HepG2 (cell line): ENCODE measurements around the gene NOL4L. TPM values are rescaled to one million over a fixed set of nuclear protein-coding genes. Genes with fewer than 3 reads are reported as not detected.

ENCODE experiments used
- ATAC-seq: fragments of 200-7000 bp; cut with Tn5 transposase; 3 replicates; pipeline ENCODE4 v1.9.1; 2020; ENCODE audit warnings: mild to moderate bottlenecking, moderate library complexity
- BruUV-seq: library from RNA; stranded (reverse); fragments of 400-500 nt; replicated peaks from 2 replicates; lab custom pipeline; 2021; lab: Mats Ljungman, UMichigan
- CTCF ChIA-PET: fragments of 300-600 bp; formaldehyde crosslinking; extraction: SDS; loops from one replicate; lab custom pipeline; 2021; ENCODE audit warnings: low total read pairs, inconsistent platforms, low intra/inter-chr PET ratio; lab: Yijun Ruan, JAX
- POLR2A ChIA-PET: fragments of 350-600 bp; sonication (Branson Sonifier 250); formaldehyde crosslinking; loops from one replicate; lab custom pipeline; 2020; ENCODE audit warnings: antibody characterized with exemption, inconsistent platforms; lab: Yijun Ruan, JAX
- DNase-seq: peaks from one replicate; pipeline ENCODE4 v3.0.0-alpha.2; 2015; ENCODE audit warnings: low spot score
- FAIRE-seq: peaks from 3 replicates; lab custom pipeline; 2011; peaks lifted over from hg19 to GRCh38; lab: Jason Lieb, UNC
- H2AFZ ChIP-seq: one replicate; pipeline ENCODE4 v1.6.1; 2011; ENCODE audit warnings: low read length, inconsistent platforms
- H3K27ac ChIP-seq: fragments of 300-600 bp; 3 replicates; pipeline ENCODE4 v1.8.0; 2011; ENCODE audit warnings: mixed run types, mild to moderate bottlenecking, mixed read lengths, low read length, inconsistent platforms; ENCODE audit not compliant: insufficient read depth; ENCODE audit errors: extremely low read length
- H3K27me3 ChIP-seq, 2 experiments: fragments of 200-600 bp in 1 of 2; 2 replicates in 1 of 2; 3 replicates in 1 of 2; pipeline versions ENCODE4 v1.6.0 to v1.8.0; 2011; ENCODE audit warnings: low read length in 2 of 2, mild to moderate bottlenecking in 2 of 2, moderate library complexity in 2 of 2, inconsistent platforms in 1 of 2; ENCODE audit not compliant: insufficient read depth in 2 of 2, control insufficient read depth in 1 of 2
- H3K36me3 ChIP-seq, 2 experiments: fragments of 200-600 bp in 1 of 2; replicated peaks in 1 of 2; 2 replicates in 1 of 2; 3 replicates in 1 of 2; pipeline versions ENCODE4 v1.5.1 to v1.8.0; 2011; ENCODE audit warnings: low read length in 2 of 2, inconsistent platforms in 1 of 2; ENCODE audit not compliant: insufficient read depth in 2 of 2, control insufficient read depth in 1 of 2
- H3K4me1 ChIP-seq: 2 replicates; pipeline ENCODE4 v1.5.1; 2012; ENCODE audit warnings: low read length, inconsistent platforms; ENCODE audit not compliant: insufficient read depth
- H3K4me2 ChIP-seq: 2 replicates; pipeline ENCODE4 v1.6.0; 2011; ENCODE audit warnings: low read depth, low read length, inconsistent platforms
- H3K4me3 ChIP-seq, 3 experiments: fragments of 200-600 bp in 1 of 3; sonication (generic), shearing (Covaris generic) in 1 of 3; replicated peaks in 1 of 3; 2 replicates each; pipeline ENCODE4 v1.5.1; 2011 to 2016; ENCODE audit warnings: low read length in 3 of 3, inconsistent platforms in 2 of 3, low read depth in 2 of 3, mild to moderate bottlenecking in 2 of 3, control low read depth in 1 of 3, mixed read lengths in 1 of 3; ENCODE audit not compliant: insufficient read depth in 1 of 3
- H3K79me2 ChIP-seq: one replicate; pipeline ENCODE4 v1.6.1; 2011; ENCODE audit warnings: low read length, inconsistent platforms; ENCODE audit not compliant: insufficient read depth
- H3K9ac ChIP-seq: 2 replicates; pipeline ENCODE4 v1.6.0; 2011; ENCODE audit warnings: mild to moderate bottlenecking, low read depth, low read length, inconsistent platforms; ENCODE audit not compliant: insufficient read depth
- H3K9me3 ChIP-seq: 2 replicates; pipeline ENCODE4 v1.5.1; 2012; ENCODE audit warnings: mild to moderate bottlenecking, low read length
- H4K20me1 ChIP-seq: 2 replicates; pipeline ENCODE4 v1.6.0; 2011; ENCODE audit warnings: inconsistent platforms, mild to moderate bottlenecking, low read length, moderate library complexity; ENCODE audit not compliant: insufficient read depth
- BRCA1 ChIP-seq: sonication (generic); formaldehyde crosslinking; IDR thresholded peaks from 2 replicates; pipeline ENCODE4 v1.4.0; 2020; ENCODE audit warnings: missing genetic modification reagents
- DBP ChIP-seq: sonication (generic); formaldehyde crosslinking; IDR thresholded peaks from 2 replicates; pipeline ENCODE4 v1.4.0; 2020; ENCODE audit warnings: missing genetic modification reagents; ENCODE audit errors: not compliant biosample characterization
- E2F1 ChIP-seq: sonication (generic); formaldehyde crosslinking; IDR thresholded peaks from 2 replicates; pipeline ENCODE4 v1.5.0; 2020; ENCODE audit warnings: missing genetic modification reagents
- E2F2 ChIP-seq: sonication (generic); formaldehyde crosslinking; IDR thresholded peaks from 2 replicates; pipeline ENCODE4 v1.4.0; 2020; ENCODE audit warnings: missing genetic modification reagents, borderline replicate concordance
- GFI1 ChIP-seq: sonication (generic); formaldehyde crosslinking; IDR thresholded peaks from 2 replicates; pipeline ENCODE4 v1.5.0; 2020; ENCODE audit warnings: missing genetic modification reagents, mild to moderate bottlenecking, borderline replicate concordance
- HMGXB3 ChIP-seq: sonication (generic); formaldehyde crosslinking; IDR thresholded peaks from 2 replicates; pipeline ENCODE4 v1.4.0; 2020; ENCODE audit warnings: missing genetic modification reagents, borderline replicate concordance
- MTF1 ChIP-seq: sonication (generic); formaldehyde crosslinking; IDR thresholded peaks from 2 replicates; pipeline ENCODE4 v1.5.0; 2020; ENCODE audit warnings: missing genetic modification reagents
- NCOA1 ChIP-seq: sonication (generic); formaldehyde crosslinking; IDR thresholded peaks from 2 replicates; pipeline ENCODE4 v1.9.0; 2021; ENCODE audit warnings: missing genetic modification reagents
- TOE1 ChIP-seq: sonication (generic); formaldehyde crosslinking; IDR thresholded peaks from 2 replicates; pipeline ENCODE4 v1.4.0; 2020; ENCODE audit warnings: mild to moderate bottlenecking, missing genetic modification reagents
- ZNF280B ChIP-seq: sonication (generic); formaldehyde crosslinking; IDR thresholded peaks from 2 replicates; pipeline ENCODE4 v1.5.0; 2020; ENCODE audit warnings: missing genetic modification reagents, mild to moderate bottlenecking, borderline replicate concordance
- ZNF773 ChIP-seq: sonication (generic); formaldehyde crosslinking; IDR thresholded peaks from 2 replicates; pipeline ENCODE4 v1.4.0; 2020; ENCODE audit warnings: missing genetic modification reagents, borderline replicate concordance
- WGBS: methylation state at CpG from one replicate; pipeline ENCODE4 v1.1.6; 2017; ENCODE audit warnings: low lambda C conversion rate; 5-methylcytosine and 5-hydroxymethylcytosine counted together
- in situ Hi-C: cut with HindIII; loops from 2 replicates; pipeline ENCODE4 v1.10.0; 2017; ENCODE audit warnings: low pct_unique_long_range_greater_than_20kb; ENCODE audit not compliant: extremely low pct_ligation_motif_present
- intact Hi-C: fragments of 100-400 bp; cut with micrococcal nuclease; formaldehyde crosslinking; loops from one replicate; pipeline ENCODE4 v1.10.0; 2022; ENCODE audit not compliant: unreplicated experiment
- polyA plus RNA-seq, 8 experiments: library from polyadenylated mRNA; depleted of rRNA in 3 of 8; stranded (reverse) in 7 of 8; unstranded in 1 of 8; fragments of >200 nt; fragmentation: Illumina TruSeq in 4 of 8; extraction: Trizol in 4 of 8; gene quantifications; 2 replicates each; pipeline versions ENCODE4 v1.2.1 to v1.2.3, GENCODE V29; 2011 to 2016; ENCODE audit warnings: low read depth in 4 of 8, missing spikeins in 1 of 8, mixed read lengths in 1 of 8; ENCODE audit not compliant: insufficient read depth in 1 of 8
- total RNA-seq, 5 experiments: library from RNA; depleted of rRNA; stranded (reverse); fragments of >200 nt; fragmentation: Illumina TruSeq; extraction: Trizol; gene quantifications; 2 replicates each; pipeline ENCODE4 v1.2.3, GENCODE V29; 2016; ENCODE audit warnings: low read depth in 1 of 5

Gene NOL4L
- total and polyA plus RNA-seq, 2 of the 13 experiments (the other 11 are each of a cell fraction or from before 2014, with no cell fraction given) = 16.6 to 35.4 TPM

GRCh38 chr20:32474967-32475811 is 109.9 kb downstream of the NOL4L start (continued):
- TF ChIP-seq HMGXB3 (CRISPR knock-in tag) (peak; percentile 44), ZNF280B (CRISPR knock-in tag) (0 out of 2 replicates have a peak, but pooled peaks have one; percentile 5)

- peak overlapping the region; percentile 95 for H3K4me2 ChIP-seq
- intact Hi-C loops (no loop called here), in situ Hi-C loops (loop anchor here (5.0 kb wide), 2 partner anchors 38 to 178 kb away; no protein-coding TSS in a partner anchor)
- BruUV-seq = no TSS peak
- DNase-seq (no peak), ATAC-seq (no peak), FAIRE-seq (no peak)
- H3K4me3 ChIP-seq = peak overlapping the region; percentile 50 to 73 (median 51); a peak in 5 of 6 replicates
- H3K79me2 ChIP-seq = peaks cover 96% of the 10 kb centered on the region
- peaks cover 8 to 29% of the 10 kb centered on the region in 2 experiments; a peak in 4 of 5 replicates for H3K36me3 ChIP-seq
- WGBS = 2% methylated on average over 7 of the region's 8 CpGs
- ChIA-PET POLR2A (interaction anchor here (0.6 to 7.0 kb wide), 9 partner anchors 8 to 730 kb away, joined by 3 to 81 read pairs (median 3); no protein-coding TSS in a partner anchor), CTCF (no interaction called here)
- peak overlapping the region; percentile 85 for H3K27ac ChIP-seq
- H3K27me3 ChIP-seq = no peaks in the 10 kb centered on the region
- no peaks in the 10 kb centered on the region for H3K9me3 ChIP-seq
- H3K4me1 ChIP-seq = peaks cover 100% of the 10 kb centered on the region
- peak overlapping the region; percentile 69 for H3K9ac ChIP-seq
- peaks cover 49% of the 10 kb centered on the region; the same call in 1 of the 2 replicates for H4K20me1 ChIP-seq
- no peak overlapping the region for H2AFZ ChIP-seq
- peak; percentile 85 for TF ChIP-seq DBP (CRISPR knock-in tag)
- TF ChIP-seq TOE1 (CRISPR knock-in tag) = no peak
- TF ChIP-seq BRCA1 = 0 out of 2 replicates have a peak, but pooled peaks have one; percentile 90
- TF ChIP-seq E2F2 (CRISPR knock-in tag) = 0 out of 2 replicates have a peak, but pooled peaks have one; percentile 35
- peak; percentile 83; the same call in 1 of the 2 replicates for TF ChIP-seq NCOA1 (CRISPR knock-in tag)
- 0 out of 2 replicates have a peak, but pooled peaks have one; percentile 39 for TF ChIP-seq E2F1
- peak; percentile 80; the same call in 1 of the 2 replicates for TF ChIP-seq MTF1 (CRISPR knock-in tag)
- TF ChIP-seq ZNF773 = no peak
- TF ChIP-seq GFI1 (CRISPR knock-in tag) = peak; percentile 2; the same call in 1 of the 2 replicates
Measured at GRCh38 chr20:32474717-32474966, 110.5 kb downstream of the NOL4L start.
